HFFc6 (cell line): ENCODE data around the gene STX3. TPM values are rescaled to one million over a fixed set of nuclear protein-coding genes. Genes with fewer than 3 reads are reported as not detected.
"Not testable (repeated sequence)": the region's sequence is repeated elsewhere in the genome, so short reads cannot be mapped to it uniquely, and the experiment has no call there.

ENCODE experiments used
- DNase-seq: peaks from one replicate; pipeline ENCODE4 v3.0.0-alpha.2; 2018
- H3K27ac Mint-ChIP-seq: 2 replicates; pipeline ENCODE4 v1.8.0; 2020; ENCODE audit warnings: mild to moderate bottlenecking, mixed read lengths
- H3K27me3 Mint-ChIP-seq: 2 replicates; pipeline ENCODE4 v1.8.0; 2021; ENCODE audit warnings: mild to moderate bottlenecking, moderate library complexity, mixed read lengths; ENCODE audit not compliant: insufficient read depth
- H3K36me3 Mint-ChIP-seq: 2 replicates; pipeline ENCODE4 v1.8.0; 2021; ENCODE audit warnings: low read depth, mixed read lengths
- H3K4me1 Mint-ChIP-seq: 2 replicates; pipeline ENCODE4 v1.8.0; 2020; ENCODE audit warnings: low read depth, mixed read lengths
- H3K4me3 Mint-ChIP-seq: 2 replicates; pipeline ENCODE4 v1.8.0; 2020; ENCODE audit warnings: mild to moderate bottlenecking, moderate library complexity, mixed read lengths
- H3K9me3 Mint-ChIP-seq: 2 replicates; pipeline ENCODE4 v1.8.0; 2020; ENCODE audit warnings: mild to moderate bottlenecking, mixed read lengths
- CTCF ChIP-seq: fragments of 200-600 bp; sonication (generic); IDR thresholded peaks from 2 replicates; pipeline ENCODE4 v1.5.0; 2021; ENCODE audit warnings: antibody characterized with exemption, mild to moderate bottlenecking
- total RNA-seq, 6 experiments: library from RNA; stranded (reverse); fragmentation: NEBNext Ultra II Directional; extraction: Animal tissue kit (Norgen Biotek cat#: 25700); gene quantifications; 2 replicates in 1 of 6; 3 replicates in 5 of 6; pipeline ENCODE4 v1.2.3, GENCODE V29; 2021

STX3 gene
- total RNA-seq, 6 experiments from 2014 or later: 17.1 to 23.1 (median 19.0) TPM

GRCh38 chr11:59814021-59814420 is 58.8 kb downstream of the STX3 start:
- H3K36me3 Mint-ChIP-seq: 0 out of 2 replicates have a peak, but pooled peaks cover 5% of the 10 kb centered on the region
- H3K27me3 Mint-ChIP-seq: peaks cover 5% of the 10 kb centered on the region
- H3K9me3 Mint-ChIP-seq: no peaks in the 10 kb centered on the region
- H3K4me1 Mint-ChIP-seq: peaks cover 26% of the 10 kb centered on the region
- no peak for TF ChIP-seq CTCF
- H3K4me3 Mint-ChIP-seq: peak overlapping the region; percentile 77
- H3K27ac Mint-ChIP-seq: no peak overlapping the region
- DNase-seq: no peak

- Mint-ChIP-seq H3K36me3 (0 out of 2 replicates have a peak, but pooled peaks cover 5% of the 10 kb centered on the region), H3K4me3 (no peak overlapping the region), H3K27ac (no peak overlapping the region), H3K4me1 (peaks cover 15% of the 10 kb centered on the region), H3K9me3 (no peaks in the 10 kb centered on the region), H3K27me3 (no peaks in the 10 kb centered on the region; the same call in 1 of the 2 replicates)
- TF ChIP-seq CTCF: no peak
- no peak for DNase-seq
Observed at GRCh38 chr11:59815754-59816153, 60.6 kb downstream of the STX3 start.

DNA sequence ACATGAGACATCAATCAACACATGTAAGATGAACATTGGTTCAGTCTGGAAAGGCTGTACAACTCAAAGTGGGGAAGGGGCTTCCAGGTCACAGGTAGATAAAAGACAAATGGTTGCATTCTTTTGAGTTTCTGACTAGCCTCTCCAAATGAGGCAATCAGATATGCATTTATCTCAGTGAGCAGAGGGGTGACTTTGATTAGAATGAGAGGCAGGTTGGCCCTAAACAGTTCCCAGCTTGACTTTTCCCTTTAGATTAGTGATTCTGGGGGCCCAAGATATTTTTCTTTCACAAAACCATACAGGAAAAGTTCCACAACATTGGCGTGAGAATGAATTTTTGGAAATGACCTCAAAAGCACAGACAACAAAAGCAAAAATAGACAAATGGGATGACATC is 61.3 kb downstream of the STX3 start:
- H3K4me3 Mint-ChIP-seq, H3K27me3 Mint-ChIP-seq, DNase-seq, H3K36me3 Mint-ChIP-seq, H3K4me1 Mint-ChIP-seq, H3K27ac Mint-ChIP-seq, H3K9me3 Mint-ChIP-seq: not testable (repeated sequence)

DNA sequence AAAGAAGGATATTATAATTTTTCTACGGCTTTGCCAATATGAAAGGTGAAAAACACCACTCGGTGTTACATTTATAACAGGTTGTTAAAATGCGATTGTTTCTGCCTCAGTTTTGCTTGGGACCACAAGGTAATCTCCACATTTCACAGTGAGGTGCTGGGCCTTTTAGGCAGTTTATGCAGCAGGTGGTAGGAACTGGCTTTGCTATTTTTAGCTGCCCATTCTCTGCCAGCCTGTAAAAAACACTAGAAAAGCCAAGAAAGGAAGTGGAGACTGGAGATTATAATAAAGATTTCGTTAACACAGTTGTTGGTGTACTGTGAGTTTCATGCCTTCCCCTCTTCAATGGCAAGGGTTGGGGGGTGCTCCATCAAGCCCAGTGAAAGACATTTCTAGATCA is 63.4 kb downstream of the STX3 start:
- Mint-ChIP-seq H3K27ac (no peak overlapping the region), H3K4me1 (peaks cover 14% of the 10 kb centered on the region), H3K36me3 (no peaks in the 10 kb centered on the region), H3K9me3 (no peaks in the 10 kb centered on the region), H3K4me3 (no peak overlapping the region), H3K27me3 (no peaks in the 10 kb centered on the region; the same call in 1 of the 2 replicates)
- TF ChIP-seq CTCF: no peak
- DNase-seq: no peak

GRCh38 chr11:59822989-59823566 is 67.9 kb downstream of the STX3 start:
- Mint-ChIP-seq H3K27ac (no peak overlapping the region), H3K4me1 (peaks cover 6% of the 10 kb centered on the region), H3K36me3 (no peaks in the 10 kb centered on the region), H3K4me3 (peak overlapping the region; percentile 0; the same call in 1 of the 2 replicates), H3K9me3 (no peaks in the 10 kb centered on the region), H3K27me3 (no peaks in the 10 kb centered on the region)
- peak; percentile 77 for TF ChIP-seq CTCF
- DNase-seq: peak; percentile 64

- Mint-ChIP-seq H3K4me1 (peaks cover 6% of the 10 kb centered on the region; the same call in 1 of the 2 replicates), H3K9me3 (no peaks in the 10 kb centered on the region), H3K4me3 (no peak overlapping the region), H3K27ac (no peak overlapping the region), H3K36me3 (no peaks in the 10 kb centered on the region), H3K27me3 (no peaks in the 10 kb centered on the region; the same call in 1 of the 2 replicates)
- DNase-seq: no peak
- TF ChIP-seq CTCF: no peak
Observed at GRCh38 chr11:59829358-59829757, 74.2 kb downstream of the STX3 start.
